ENCODE data around the gene PLIN3. TPM values are rescaled to one million over a fixed set of nuclear protein-coding genes. Genes with fewer than 3 reads are reported as not detected.

Gene PLIN3
- total RNA-seq, 1 donor, result 193 TPM

DNA sequence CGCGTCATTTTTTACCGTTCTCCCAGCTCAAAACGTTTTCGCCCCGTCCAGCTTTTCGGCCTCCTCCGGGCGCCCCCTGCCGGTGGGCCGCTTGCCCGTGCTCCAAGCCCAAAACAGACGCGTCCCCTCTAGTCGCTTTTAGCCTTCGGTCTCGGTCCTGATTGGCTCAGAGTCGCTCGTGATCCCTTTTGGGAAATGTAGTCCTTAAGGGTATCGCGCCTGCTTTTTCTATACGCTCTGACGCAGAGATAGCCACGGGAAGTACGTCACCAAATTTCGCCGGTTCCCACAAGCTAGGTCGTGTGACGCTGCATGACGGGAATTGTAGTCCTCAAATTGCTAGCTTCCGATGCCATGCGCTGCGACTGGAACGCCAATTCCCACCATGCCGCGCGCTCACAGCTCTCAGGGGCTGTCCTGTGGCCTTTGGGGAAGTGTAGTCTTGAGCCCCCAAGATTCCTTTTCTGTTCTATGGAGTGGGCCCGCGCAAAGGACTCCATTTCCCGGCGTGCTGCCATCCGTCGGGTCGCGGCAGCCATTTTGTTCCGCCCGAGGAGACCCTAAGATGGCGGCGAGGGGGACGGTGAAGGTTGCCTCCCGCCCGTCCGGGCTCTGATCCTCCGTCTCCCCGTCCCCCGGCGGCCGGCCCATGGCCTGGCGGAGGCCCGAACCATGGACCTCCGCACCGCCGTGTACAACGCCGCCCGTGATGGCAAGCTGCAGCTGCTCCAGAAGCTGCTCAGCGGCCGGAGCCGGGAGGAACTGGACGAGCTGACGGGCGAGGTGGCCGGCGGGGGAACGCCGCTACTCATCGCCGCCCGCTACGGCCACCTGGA is 76.1 kb downstream of the PLIN3 start, which contains the start of gene FEM1A:
TSS of gene FEM1A (plus strand) at position 552 of the 836 bp plus-strand sequence. CDS start at position 673, 121 bp downstream.
- peak; percentile 100 for DNase-seq (ENCODE audit: low read depth)
- TF ChIP-seq, protein P1, sequence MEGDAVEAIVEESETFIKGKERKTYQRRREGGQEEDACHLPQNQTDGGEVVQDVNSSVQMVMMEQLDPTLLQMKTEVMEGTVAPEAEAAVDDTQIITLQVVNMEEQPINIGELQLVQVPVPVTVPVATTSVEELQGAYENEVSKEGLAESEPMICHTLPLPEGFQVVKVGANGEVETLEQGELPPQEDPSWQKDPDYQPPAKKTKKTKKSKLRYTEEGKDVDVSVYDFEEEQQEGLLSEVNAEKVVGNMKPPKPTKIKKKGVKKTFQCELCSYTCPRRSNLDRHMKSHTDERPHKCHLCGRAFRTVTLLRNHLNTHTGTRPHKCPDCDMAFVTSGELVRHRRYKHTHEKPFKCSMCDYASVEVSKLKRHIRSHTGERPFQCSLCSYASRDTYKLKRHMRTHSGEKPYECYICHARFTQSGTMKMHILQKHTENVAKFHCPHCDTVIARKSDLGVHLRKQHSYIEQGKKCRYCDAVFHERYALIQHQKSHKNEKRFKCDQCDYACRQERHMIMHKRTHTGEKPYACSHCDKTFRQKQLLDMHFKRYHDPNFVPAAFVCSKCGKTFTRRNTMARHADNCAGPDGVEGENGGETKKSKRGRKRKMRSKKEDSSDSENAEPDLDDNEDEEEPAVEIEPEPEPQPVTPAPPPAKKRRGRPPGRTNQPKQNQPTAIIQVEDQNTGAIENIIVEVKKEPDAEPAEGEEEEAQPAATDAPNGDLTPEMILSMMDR (IDR thresholded peaks at IDR 0.05; ENCODE audit: insufficient read depth, low read depth, low read length), result peak; percentile 98
- peak within 1 kb of the TSS; percentile 81 for H3K4me3 ChIP-seq (ENCODE audit: low read depth, low read length)

Other genes starting within 250 kb of the PLIN3 start
- gene TNFAIP8L1, start 228.2 kb downstream of the PLIN3 start, total RNA-seq, result 4.2 and 4.3 TPM in 2 replicates
- gene MYDGF, start 197.3 kb downstream of the PLIN3 start, total RNA-seq, result 179 and 205 TPM in 2 replicates
- gene DPP9, start 143.8 kb downstream of the PLIN3 start, total RNA-seq, result 30.7 and 47.0 TPM in 2 replicates
- 12.6 and 13.8 TPM in 2 replicates for gene FEM1A, start 75.9 kb downstream of the PLIN3 start, total RNA-seq
- gene TICAM1, start 36.0 kb downstream of the PLIN3 start, total RNA-seq, result 3.2 and 3.5 TPM in 2 replicates
- 0.32 TPM in 1 of 2 replicates, not detected in the other for gene ARRDC5, start 35.2 kb upstream of the PLIN3 start, total RNA-seq
- gene UHRF1, start 41.8 kb upstream of the PLIN3 start, total RNA-seq, result 34.1 and 36.1 TPM in 2 replicates
- 17.7 TPM in 2 replicates for gene KDM4B, start 101.4 kb upstream of the PLIN3 start, total RNA-seq

Data from fibroblast of villous mesenchyme (primary cell).